Heart left ventricle (tissue), 16 donors: ENCODE measurements around the gene AKIP1. TPM values are rescaled to one million over a fixed set of nuclear protein-coding genes. Genes with fewer than 3 reads are reported as not detected.

Experiments used
- ATAC-seq, 4 donors: fragments of 200-7000 bp; cut with Tn5 transposase; one replicate each; pipeline ENCODE4 v1.9.1; 2020 to 2022; ENCODE audit warnings: moderate library complexity in 4 of 4, mild to moderate bottlenecking in 3 of 4, moderate number of reproducible peaks in 1 of 4
- DNase-seq, 5 donors: peaks; one replicate each; pipeline ENCODE4 v3.0.0-alpha.2; 2020
- H3K27ac ChIP-seq, 12 donors: fragments of 200-600 bp; sonication (generic) in 4 of 12; one replicate each; pipeline versions ENCODE4 v1.5.0 to v1.8.0; 2016 to 2022; ENCODE audit warnings: mild to moderate bottlenecking in 2 of 12
- H3K27me3 ChIP-seq, 9 donors: fragments of 200-600 bp; sonication (generic) in 2 of 9; one replicate each; pipeline versions ENCODE4 v1.5.1 to v1.8.0; 2016 to 2022; ENCODE audit warnings: mild to moderate bottlenecking in 3 of 9
- H3K36me3 ChIP-seq, 9 donors: fragments of 200-600 bp; sonication (generic) in 2 of 9; one replicate each; pipeline versions ENCODE4 v1.5.0 to v1.8.0; 2018 to 2022; ENCODE audit warnings: mild to moderate bottlenecking in 2 of 9
- H3K4me1 ChIP-seq, 12 donors: fragments of 200-600 bp; sonication (generic) in 4 of 12; one replicate each; pipeline versions ENCODE4 v1.5.0 to v1.8.0; 2016 to 2022; ENCODE audit warnings: mild to moderate bottlenecking in 3 of 12
- H3K4me3 ChIP-seq, 12 donors: fragments of 200-600 bp; sonication (generic) in 4 of 12; one replicate each; pipeline versions ENCODE4 v1.5.0 to v1.8.0; 2017 to 2022; ENCODE audit warnings: mild to moderate bottlenecking in 9 of 12, moderate library complexity in 4 of 12
- H3K9me3 ChIP-seq, 12 donors: fragments of 200-600 bp; sonication (generic) in 4 of 12; one replicate each; pipeline versions ENCODE4 v1.5.0 to v1.8.0; 2016 to 2022; ENCODE audit warnings: mild to moderate bottlenecking in 1 of 12
- CTCF ChIP-seq, 12 donors: fragments of 200-600 bp; sonication (generic) in 4 of 12; IDR thresholded peaks; one replicate each; pipeline versions ENCODE4 v1.5.0 to v1.8.0; 2018 to 2022; ENCODE audit warnings: antibody characterized with exemption in 12 of 12, mild to moderate bottlenecking in 5 of 12
- POLR2A ChIP-seq, 2 donors: fragments of 450-650 bp; IDR thresholded peaks; one replicate each; pipeline ENCODE4 v1.6.1; 2017; ENCODE audit warnings: antibody characterized with exemption in 2 of 2, mild to moderate bottlenecking in 2 of 2, moderate library complexity in 2 of 2
- WGBS, 4 donors: extraction: QIAGEN DNeasy Blood & Tissue Kit in 2 of 4; methylation state at CpG; one replicate each; pipeline versions ENCODE4 v1.1.5 to v1.1.7; 2013 to 2018; 5-methylcytosine and 5-hydroxymethylcytosine counted together
- intact Hi-C, 10 donors: fragments of 100-400 bp; cut with DNase I; formaldehyde crosslinking; loops; one replicate each; pipeline versions ENCODE4 v1.11.1 to v1.14.2; 2022
- polyA plus RNA-seq, 2 donors: library from polyadenylated mRNA; stranded (reverse); fragments of 200-250 nt; gene quantifications; one replicate each; pipeline ENCODE4 v1.2.3, GENCODE V29; 2013
- total RNA-seq, 9 donors: library from RNA; depleted of rRNA in 2 of 9; stranded (reverse); fragments of >200 nt in 2 of 9; fragmentation: NEBNext Ultra II Directional in 3 of 9; extraction: Animal tissue kit (Norgen Biotek cat#: 25700) in 3 of 9; gene quantifications; one replicate each; pipeline versions ENCODE4 v1.1.0 to v1.2.4, GENCODE V29; 2016 to 2023
- donor health status: ischemic (EF 13 %, LVEDD 7.1; RV severe dilation, severe dysfunction).
- donor health status: healthy with polysubstance abuse.
- donor health status: DM: no; HTN: yes; CAD: no.
- donor health status: DM: no; HTN: no; CAD: no.
- donor health status: ischemic (EF 25% LVEDD 6.9; RV normal size, moderate dysfunction).
- donor health status: ischemic (EF 25% LVEDD 5.7; RV mildly dilated, moderate dysfunction).
- donor health status: healthy.
- donor health status: DM: yes; HTN: yes; CAD: no.
- donor health status: ischemic (EF 35%, LVEDD 5.7; RV mildly dilated, moderate dysfunction).
- donor health status: nonischemic (EF 11% LVEDD 7.7; RV severe dilation, severe dysfunction).
- donor health status: DM: yes; HTN: yes; CAD: no.
- donor health status: PGD.
- donor health status: ischemic (EF 29% LVEDD 5.4; RV normal size, mild dysfunction).
- donor health status: nonischemic (EF 23%, LVEDD 6.1; RV moderate dilation, normal function).

Gene AKIP1
- total and polyA plus RNA-seq, 11 donors: 17.7 to 39.9 (median 27.4) TPM

DNA sequence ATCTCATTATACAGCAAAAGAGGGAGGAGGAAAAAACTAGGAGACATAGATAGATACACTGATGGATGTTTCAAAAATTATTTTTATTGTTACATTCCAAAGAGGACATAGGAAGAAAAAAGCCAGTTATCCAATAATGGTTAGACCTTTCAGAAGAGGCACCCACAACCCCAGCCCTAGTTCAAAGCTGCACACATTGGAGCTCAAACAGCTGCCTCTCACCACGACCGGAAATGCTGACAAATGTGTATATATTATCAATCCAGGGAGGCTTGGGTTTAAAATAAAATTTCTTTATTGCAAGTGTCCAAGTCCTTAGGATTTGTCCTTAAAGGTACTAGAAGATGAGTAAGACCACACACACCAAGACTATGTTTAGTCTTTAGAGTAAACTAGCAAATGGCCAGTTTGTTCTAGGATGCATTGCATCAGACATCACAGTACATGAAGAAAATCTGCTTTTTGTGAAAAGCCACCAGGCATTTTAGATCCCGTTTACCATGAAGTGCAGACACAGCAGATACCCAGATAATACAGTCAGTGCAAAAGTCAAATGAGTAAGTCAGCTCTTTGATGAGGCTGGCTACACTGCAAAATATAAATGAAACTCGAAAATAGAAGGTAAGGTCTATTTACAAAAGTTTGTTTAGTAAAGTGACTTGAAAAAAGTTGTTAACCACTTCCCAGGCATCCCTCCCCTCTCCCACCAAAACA lies 36.4 kb downstream of the AKIP1 start:
- H3K4me3 ChIP-seq: no peak overlapping the region
- no peaks in the 10 kb centered on the region for H3K27me3 ChIP-seq
- DNase-seq: no peak
- H3K27ac ChIP-seq: no peak overlapping the region
- no peaks in the 10 kb centered on the region for H3K4me1 ChIP-seq
- 76 to 83% (median 81%) methylated on average over 4 of the region's 4 CpGs for WGBS, 4 donors
- intact Hi-C loops: loop anchor here in 1 of 10 donors (10.0 kb wide), 1 partner anchor 713 kb away; no protein-coding TSS in a partner anchor
- H3K36me3 ChIP-seq: peaks cover 0 to 63% (median 49%) of the 10 kb centered on the region in 9 donors
- no peaks in the 10 kb centered on the region for H3K9me3 ChIP-seq
- no peak for ATAC-seq
- TF ChIP-seq POLR2A (IDR thresholded peaks at IDR 0.05) (no peak), CTCF (IDR thresholded peaks at IDR 0.05) (no peak)

DNA sequence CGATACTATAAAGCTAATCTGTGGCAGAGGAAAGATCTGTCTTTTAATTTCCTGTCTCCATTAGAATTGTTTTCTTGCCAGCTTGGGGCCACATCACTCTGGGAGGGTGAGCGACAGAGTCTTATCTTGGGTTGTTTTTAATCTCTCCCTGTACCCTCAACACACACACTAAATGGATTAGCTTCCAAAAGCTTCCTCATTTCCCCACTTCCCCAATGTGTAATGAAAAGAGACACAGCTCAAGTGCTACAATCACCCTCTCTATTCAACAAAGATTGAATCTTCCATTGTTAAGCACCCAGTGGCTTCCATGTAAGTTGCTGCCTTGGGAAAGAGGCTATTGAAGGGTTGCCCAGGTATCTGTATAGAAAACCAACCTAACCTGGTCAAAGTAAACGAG lies 37.9 kb downstream of the AKIP1 start:
- DNase-seq (no peak), ATAC-seq (no peak)
- TF ChIP-seq POLR2A (IDR thresholded peaks at IDR 0.05) (no peak), CTCF (IDR thresholded peaks at IDR 0.05) (no peak)
- no peak overlapping the region for H3K4me3 ChIP-seq
- intact Hi-C loops: loop anchor here in 1 of 10 donors (10.0 kb wide), 1 partner anchor 714 kb away; no protein-coding TSS in a partner anchor
- no peaks in the 10 kb centered on the region for H3K4me1 ChIP-seq
- H3K27ac ChIP-seq: no peak overlapping the region
- no peaks in the 10 kb centered on the region for H3K27me3 ChIP-seq
- peaks cover 0 to 78% (median 64%) of the 10 kb centered on the region in 9 donors for H3K36me3 ChIP-seq
- no peaks in the 10 kb centered on the region for H3K9me3 ChIP-seq
- WGBS, 4 donors: 66 to 70% (median 66%) methylated on average over 3 of the region's 3 CpGs

DNA sequence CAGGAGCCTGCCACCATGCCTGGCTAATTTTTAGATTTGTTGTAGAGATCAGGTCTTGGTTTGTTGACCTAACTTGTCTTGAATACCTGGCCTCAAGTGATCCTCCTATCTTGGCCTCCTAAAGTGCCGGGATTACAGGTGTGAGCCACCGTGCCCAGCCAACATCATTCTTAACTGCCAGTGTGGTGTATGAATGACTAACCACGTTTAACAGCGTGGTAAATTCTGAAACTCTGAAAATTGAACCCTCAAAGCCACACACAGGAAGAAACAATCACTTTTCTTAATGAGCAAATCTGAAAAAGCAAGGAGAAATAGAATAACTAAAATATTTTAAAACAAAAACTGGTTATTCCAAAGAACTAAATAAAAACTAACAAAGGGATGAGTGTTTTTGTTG lies 45.9 kb downstream of the AKIP1 start:
- H3K9me3 ChIP-seq: no peaks in the 10 kb centered on the region
- peaks cover 0 to 16% (median 10%) of the 10 kb centered on the region in 12 donors for H3K4me1 ChIP-seq
- H3K36me3 ChIP-seq: peaks cover 0 to 70% (median 54%) of the 10 kb centered on the region in 9 donors
- DNase-seq (no peak), ATAC-seq (no peak)
- TF ChIP-seq POLR2A (IDR thresholded peaks at IDR 0.05) (no peak), CTCF (IDR thresholded peaks at IDR 0.05) (no peak)
- intact Hi-C loops: loop anchor here in 4 of 10 donors (5.0 to 10.0 kb wide), 4 partner anchors 40 to 620 kb away; partner anchors contain the start of genes RPL27A (in 1 of the 4) and TRIM66 (in 1 of the 4)
- WGBS, 4 donors: 89 to 94% (median 92%) methylated on average over 4 of the region's 4 CpGs
- no peaks in the 10 kb centered on the region for H3K27me3 ChIP-seq
- H3K4me3 ChIP-seq: no peak overlapping the region
- no peak overlapping the region for H3K27ac ChIP-seq

DNA sequence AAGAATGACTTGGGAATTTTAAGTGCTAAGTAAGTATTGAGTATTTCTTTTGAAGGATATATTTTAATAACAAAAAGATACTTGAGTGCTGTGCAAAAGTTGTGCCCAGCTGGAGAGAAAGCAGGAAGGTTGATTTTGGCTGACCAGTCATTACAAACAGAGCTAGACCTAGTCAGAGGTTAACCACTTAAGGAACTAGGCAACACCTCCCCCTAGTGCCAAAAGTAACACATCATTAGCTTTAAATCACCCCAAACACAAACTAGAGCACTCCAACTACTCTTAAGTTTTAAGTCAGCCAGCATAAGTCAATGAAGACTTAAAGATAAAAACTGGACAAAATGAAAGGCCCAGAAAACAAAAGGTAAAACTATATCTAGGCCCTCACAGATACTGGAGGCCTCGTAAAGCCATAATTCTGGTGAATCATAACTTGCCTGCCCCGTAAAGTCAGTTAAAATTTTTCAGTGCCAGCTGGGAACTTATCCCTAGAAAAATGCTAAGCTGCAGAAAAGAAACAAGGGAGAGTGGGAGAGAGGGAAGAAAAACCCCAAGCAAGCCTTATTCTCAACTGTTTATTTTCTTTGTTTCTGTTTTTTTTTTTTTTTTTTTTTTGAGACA lies 48.7 kb downstream of the AKIP1 start:
- TF ChIP-seq CTCF (IDR thresholded peaks at IDR 0.05) (peak; percentile 36 to 73 (median 58)), POLR2A (IDR thresholded peaks at IDR 0.05) (no peak)
- peaks cover 0 to 30% (median 25%) of the 10 kb centered on the region in 12 donors for H3K4me1 ChIP-seq
- peaks cover 0 to 42% (median 27%) of the 10 kb centered on the region in 9 donors for H3K36me3 ChIP-seq
- H3K27me3 ChIP-seq: no peaks in the 10 kb centered on the region
- peak overlapping the region in 5 of 12 donors; percentile 2 to 50 (median 19) for H3K27ac ChIP-seq
- intact Hi-C loops: loop anchor here in 9 of 10 donors (5.0 to 10.0 kb wide), 7 partner anchors 42 to 622 kb away; partner anchors contain the start of genes AKIP1 (in 6 of the 9), RPL27A (in 6 of the 9) and TRIM66 (in 6 of the 9)
- ATAC-seq: peak in 3 of 4 donors; percentile 27 to 31 (median 30)
- 14 to 56% (median 42%) methylated on average over 2 of the region's 2 CpGs for WGBS, 4 donors
- peak overlapping the region in 1 of 12 donors; percentile 10 for H3K4me3 ChIP-seq
- no peaks in the 10 kb centered on the region for H3K9me3 ChIP-seq
- DNase-seq: peak in 2 of 5 donors; percentile 31 to 38
